GM12878 (cell line): ENCODE results near the gene USP26. TPM values are rescaled to one million over a fixed set of nuclear protein-coding genes. Genes with fewer than 3 reads are reported as not detected.
"Not testable (repeated sequence)": the region's sequence is repeated elsewhere in the genome, so short reads cannot be mapped to it uniquely, and the experiment has no call there.

Experiments
- ATAC-seq: fragments of 200-7000 bp; cut with Tn5 transposase; 3 replicates; pipeline ENCODE4 v1.9.1; 2020; ENCODE audit warnings: mild to moderate bottlenecking, moderate library complexity
- BruUV-seq: library from RNA; stranded (reverse); fragments of 400-500 nt; replicated peaks from 2 replicates; lab custom pipeline; 2021; lab: Mats Ljungman, UMichigan
- CTCF ChIA-PET: fragments of 300-600 bp; sonication (Branson Sonifier 250); formaldehyde crosslinking; extraction: SDS; loops from one replicate; lab custom pipeline; 2021; ENCODE audit warnings: inconsistent platforms; lab: Yijun Ruan, JAX
- POLR2A ChIA-PET: fragments of 350-600 bp; formaldehyde crosslinking; extraction: SDS; loops from one replicate; lab custom pipeline; 2021; ENCODE audit warnings: inconsistent platforms; lab: Charles Lee
- RAD21 ChIA-PET: fragments of 300-600 bp; sonication (Branson Sonifier 250); formaldehyde crosslinking; loops from one replicate; lab custom pipeline; 2023; ENCODE audit warnings: antibody characterized with exemption; ENCODE audit not compliant: unreplicated experiment; lab: Charles Lee
- SMC1A ChIA-PET: fragments of 300-600 bp; sonication (Branson Sonifier 250); formaldehyde crosslinking; loops from one replicate; lab custom pipeline; 2023; ENCODE audit not compliant: unreplicated experiment, uncharacterized antibody; lab: Charles Lee
- DNase-seq: peaks from one replicate; pipeline ENCODE4 v3.0.0-alpha.2; 2011; ENCODE audit warnings: low read depth, low spot score
- FAIRE-seq: peaks from 3 replicates; lab custom pipeline; 2011; peaks lifted over from hg19 to GRCh38; lab: Jason Lieb, UNC
- H2AFZ ChIP-seq: 2 replicates; pipeline ENCODE4 v1.6.0; 2011; ENCODE audit warnings: low read depth, low read length, control low read depth; ENCODE audit not compliant: control insufficient read depth
- H3K27ac ChIP-seq: 2 replicates; pipeline ENCODE4 v1.5.1; 2011; ENCODE audit warnings: control low read depth; ENCODE audit not compliant: control insufficient read depth, insufficient read depth
- H3K27me3 ChIP-seq, 2 experiments: replicated peaks in 1 of 2; 2 replicates each; pipeline versions ENCODE4 v1.6.0 to v1.6.1; 2011; ENCODE audit warnings: low read length in 1 of 2; ENCODE audit not compliant: control insufficient read depth in 2 of 2, insufficient read depth in 2 of 2
- H3K36me3 ChIP-seq, 2 experiments: 2 replicates each; pipeline ENCODE4 v1.5.1; 2011; ENCODE audit warnings: low read length in 1 of 2; ENCODE audit not compliant: control insufficient read depth in 2 of 2, insufficient read depth in 2 of 2
- H3K4me1 ChIP-seq: 2 replicates; pipeline ENCODE4 v1.6.1; 2011; ENCODE audit warnings: mild to moderate bottlenecking, low read length, moderate library complexity, mixed read lengths; ENCODE audit not compliant: control insufficient read depth, insufficient read depth
- H3K4me2 ChIP-seq: 2 replicates; pipeline ENCODE4 v1.6.0; 2011; ENCODE audit warnings: control low read depth; ENCODE audit not compliant: control insufficient read depth, insufficient read depth
- H3K4me3 ChIP-seq: fragments of 200-600 bp; sonication (generic); 2 replicates; pipeline ENCODE4 v1.5.1; 2016
- H3K79me2 ChIP-seq: 2 replicates; pipeline ENCODE4 v1.6.0; 2011; ENCODE audit warnings: low read length; ENCODE audit not compliant: control insufficient read depth, insufficient read depth
- H3K9ac ChIP-seq: 2 replicates; pipeline ENCODE4 v1.8.0; 2011; ENCODE audit warnings: low read length, control low read depth, mixed read lengths; ENCODE audit not compliant: control insufficient read depth, insufficient read depth
- H3K9me3 ChIP-seq: replicated peaks from 3 replicates; pipeline ENCODE4 v1.5.1; 2011; ENCODE audit warnings: mild to moderate bottlenecking, low read length; ENCODE audit not compliant: control insufficient read depth, insufficient read depth
- H4K20me1 ChIP-seq: 2 replicates; pipeline ENCODE4 v1.6.0; 2011; ENCODE audit not compliant: control insufficient read depth, insufficient read depth
- CTCF ChIP-seq, 3 experiments: IDR thresholded peaks in 2 of 3; conservative IDR thresholded peaks in 1 of 3; 2 replicates each; pipeline ENCODE4 v1.5.1; 2011; ENCODE audit warnings: low read depth in 3 of 3, low read length in 3 of 3, mild to moderate bottlenecking in 3 of 3, control low read depth in 2 of 3, moderate library complexity in 2 of 3, inconsistent platforms in 1 of 3, mixed read lengths in 1 of 3; ENCODE audit not compliant: control insufficient read depth in 2 of 3, insufficient read depth in 1 of 3; ENCODE audit errors: extremely low read depth in 1 of 3
- EGR1 ChIP-seq, 2 experiments: IDR thresholded peaks; 1 replicate in 1 of 2; 2 replicates in 1 of 2; pipeline ENCODE4 v1.6.1; 2011 to 2012; ENCODE audit warnings: low read depth in 2 of 2, low read length in 2 of 2, borderline replicate concordance in 1 of 2, mild to moderate bottlenecking in 1 of 2, moderate library complexity in 1 of 2
- TCF7 ChIP-seq: IDR thresholded peaks from 2 replicates; pipeline ENCODE4 v1.6.1; 2014; ENCODE audit warnings: antibody characterized with exemption, borderline replicate concordance
- WGBS: methylation state at CpG from one replicate; pipeline ENCODE4 v1.1.6; 2016; ENCODE audit warnings: low lambda C conversion rate; ENCODE audit not compliant: insufficient replicate concordance, insufficient coverage; ENCODE audit errors: missing lambda C conversion rate; 5-methylcytosine and 5-hydroxymethylcytosine counted together
- in situ Hi-C: fragments of 300-500 bp; cut with MboI; formaldehyde crosslinking; loops from 9 replicates; pipeline ENCODE4 v1.14.3; 2018; ENCODE audit warnings: mixed read lengths
- intact Hi-C: fragments of 100-400 bp; cut with micrococcal nuclease; formaldehyde crosslinking; loops from one replicate; pipeline ENCODE4 v1.14.2; 2022; ENCODE audit not compliant: unreplicated experiment
- polyA plus RNA-seq, 11 experiments: library from polyadenylated mRNA; depleted of rRNA in 4 of 11; unstranded in 6 of 11; stranded (reverse) in 5 of 11; fragments of >200 nt; fragmentation: Nextera tagmentation in 4 of 11; fragmentation: Illumina TruSeq in 1 of 11; extraction: Ambion mirVana in 4 of 11; extraction: Trizol in 1 of 11; gene quantifications; 1 replicate in 1 of 11; 2 replicates in 10 of 11; pipeline versions ENCODE4 v1.2.1 to v1.2.3, GENCODE V29; 2011 to 2016; ENCODE audit warnings: inconsistent platforms in 2 of 11, missing spikeins in 2 of 11, low read depth in 1 of 11
- total RNA-seq, 4 experiments: library from RNA; depleted of rRNA in 3 of 4; stranded (reverse); fragments of >200 nt in 3 of 4; fragmentation: Illumina TruSeq in 1 of 4; extraction: Trizol in 1 of 4; gene quantifications; 2 replicates each; pipeline versions ENCODE4 v1.2.1 to v1.2.3, GENCODE V29; 2013 to 2021
- TF ChIP-seq, protein P1 (sequence below): fragments of 450-650 bp; formaldehyde crosslinking; IDR thresholded peaks from 2 replicates; pipeline ENCODE4 v1.4.0; 2020; ENCODE audit warnings: mild to moderate bottlenecking, moderate library complexity

The USP26 gene
- total and polyA plus RNA-seq, 10 of the 15 experiments (the other 5 are each of a cell fraction or from before 2014, with no cell fraction given): not detected

- TF ChIP-seq CTCF (IDR thresholded peaks at IDR 0.05 in 2 of 3, conservative IDR thresholded peaks at IDR 0.05 in 1 of 3; ENCODE audit: control insufficient read depth in 2 of 3, extremely low read depth in 1 of 3, insufficient read depth in 1 of 3, low read depth in 3 of 3, low read length in 3 of 3): no peak
- no peak for TF ChIP-seq TCF7
- TF ChIP-seq, protein P1, sequence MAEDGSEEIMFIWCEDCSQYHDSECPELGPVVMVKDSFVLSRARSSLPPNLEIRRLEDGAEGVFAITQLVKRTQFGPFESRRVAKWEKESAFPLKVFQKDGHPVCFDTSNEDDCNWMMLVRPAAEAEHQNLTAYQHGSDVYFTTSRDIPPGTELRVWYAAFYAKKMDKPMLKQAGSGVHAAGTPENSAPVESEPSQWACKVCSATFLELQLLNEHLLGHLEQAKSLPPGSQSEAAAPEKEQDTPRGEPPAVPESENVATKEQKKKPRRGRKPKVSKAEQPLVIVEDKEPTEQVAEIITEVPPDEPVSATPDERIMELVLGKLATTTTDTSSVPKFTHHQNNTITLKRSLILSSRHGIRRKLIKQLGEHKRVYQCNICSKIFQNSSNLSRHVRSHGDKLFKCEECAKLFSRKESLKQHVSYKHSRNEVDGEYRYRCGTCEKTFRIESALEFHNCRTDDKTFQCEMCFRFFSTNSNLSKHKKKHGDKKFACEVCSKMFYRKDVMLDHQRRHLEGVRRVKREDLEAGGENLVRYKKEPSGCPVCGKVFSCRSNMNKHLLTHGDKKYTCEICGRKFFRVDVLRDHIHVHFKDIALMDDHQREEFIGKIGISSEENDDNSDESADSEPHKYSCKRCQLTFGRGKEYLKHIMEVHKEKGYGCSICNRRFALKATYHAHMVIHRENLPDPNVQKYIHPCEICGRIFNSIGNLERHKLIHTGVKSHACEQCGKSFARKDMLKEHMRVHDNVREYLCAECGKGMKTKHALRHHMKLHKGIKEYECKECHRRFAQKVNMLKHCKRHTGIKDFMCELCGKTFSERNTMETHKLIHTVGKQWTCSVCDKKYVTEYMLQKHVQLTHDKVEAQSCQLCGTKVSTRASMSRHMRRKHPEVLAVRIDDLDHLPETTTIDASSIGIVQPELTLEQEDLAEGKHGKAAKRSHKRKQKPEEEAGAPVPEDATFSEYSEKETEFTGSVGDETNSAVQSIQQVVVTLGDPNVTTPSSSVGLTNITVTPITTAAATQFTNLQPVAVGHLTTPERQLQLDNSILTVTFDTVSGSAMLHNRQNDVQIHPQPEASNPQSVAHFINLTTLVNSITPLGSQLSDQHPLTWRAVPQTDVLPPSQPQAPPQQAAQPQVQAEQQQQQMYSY: no peak
- no peak for TF ChIP-seq EGR1 (IDR thresholded peaks at IDR 0.05; ENCODE audit: borderline replicate concordance in 1 of 2, low read depth in 2 of 2, low read length in 2 of 2)
Measured at GRCh38 chrX:133081990-133082389, 14.9 kb downstream of the USP26 start (continued).

- ATAC-seq, H3K27me3 ChIP-seq, H2AFZ ChIP-seq, CTCF ChIA-PET, in situ Hi-C loops, DNase-seq, intact Hi-C loops, H3K27ac ChIP-seq, FAIRE-seq, BruUV-seq, H3K4me3 ChIP-seq, H3K36me3 ChIP-seq, RAD21 ChIA-PET, H3K9ac ChIP-seq, POLR2A ChIA-PET, H3K4me2 ChIP-seq, H4K20me1 ChIP-seq, H3K79me2 ChIP-seq, H3K4me1 ChIP-seq, H3K9me3 ChIP-seq: not testable (repeated sequence)
- 14% methylated on average over 4 of the region's 4 CpGs for WGBS
- SMC1A ChIA-PET: interaction anchor here (0.9 kb wide), 1 partner anchor 19 kb away, joined by 3 read pairs; no protein-coding TSS in a partner anchor
Measured at GRCh38 chrX:133077856-133078255, 19.1 kb downstream of the USP26 start.
